GM19468 (cell line): ENCODE data around the gene ERI2.
"Not testable (repeated sequence)": the region's sequence is repeated elsewhere in the genome, so short reads cannot be mapped to it uniquely, and the experiment has no call there.

Source experiments
- ATAC-seq: cut with Tn5 transposase; IDR thresholded peaks from one replicate; pipeline ENCODE4 v1.9.1; 2021; ENCODE audit warnings: mild to moderate bottlenecking, moderate library complexity, moderate number of reproducible peaks; ENCODE audit not compliant: unreplicated experiment; ENCODE audit errors: extremely low read depth

The ERI2 gene

GRCh38 chr16:20818929-20819585 is 12.8 kb upstream of the ERI2 start:
- ATAC-seq = no peak

- ATAC-seq = no peak
Observed at GRCh38 chr16:20814784-20815183, 8.5 kb upstream of the ERI2 start.

DNA sequence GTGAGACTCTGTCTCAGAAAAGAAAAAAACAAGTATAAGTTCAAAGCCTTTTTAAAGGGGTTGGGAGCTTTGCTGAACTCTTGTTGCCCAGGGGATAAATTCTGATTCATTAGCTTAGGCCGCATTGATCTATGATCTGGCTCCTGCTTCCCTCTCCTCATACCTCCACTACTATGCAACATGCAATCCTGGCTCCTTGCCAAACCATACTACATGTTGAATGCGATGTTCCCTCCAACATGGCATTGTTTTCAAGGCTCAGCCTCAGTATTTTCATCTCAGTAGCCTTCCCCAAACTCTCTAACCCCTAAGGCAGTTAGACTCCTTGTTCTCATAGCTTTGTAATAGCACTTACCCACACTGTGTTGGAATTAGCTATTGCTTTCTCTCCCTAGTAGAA is 6.2 kb upstream of the ERI2 start:
- ATAC-seq = no peak

GRCh38 chr16:20811889-20812439 is 5.7 kb upstream of the ERI2 start:
- no peak for ATAC-seq

GRCh38 chr16:20807862-20808261 is 1.6 kb upstream of the ERI2 start:
- no peak for ATAC-seq

DNA sequence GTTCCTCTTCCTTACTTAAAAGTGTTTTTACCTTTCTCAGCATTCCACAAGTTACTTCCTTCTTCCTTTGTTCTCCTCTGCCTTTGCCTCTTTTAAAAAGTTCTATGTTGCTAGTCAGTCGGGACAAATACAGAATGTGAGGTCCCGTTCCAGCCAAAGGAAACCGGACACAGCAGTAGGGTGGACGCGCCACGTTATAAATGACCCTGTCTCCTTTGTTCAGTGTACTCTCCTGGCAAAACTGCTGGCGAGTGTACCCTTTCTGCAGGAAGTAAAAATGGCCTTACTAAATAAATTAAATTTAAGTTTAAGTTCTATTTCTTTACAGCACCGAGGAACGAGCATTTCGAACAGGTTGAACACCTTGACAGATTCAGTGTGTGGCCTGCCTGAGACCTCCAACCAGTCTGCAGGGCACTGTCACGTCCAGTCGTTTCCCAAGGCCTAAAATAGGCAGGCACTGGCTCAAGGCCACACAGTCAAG is 546 bp downstream of the ERI2 start:
- ATAC-seq = not testable (repeated sequence)

- no peak for ATAC-seq
Observed at GRCh38 chr16:20803561-20804214, 2.6 kb downstream of the ERI2 start.

- no peak for ATAC-seq
Observed at GRCh38 chr16:20803192-20803560, 3.1 kb downstream of the ERI2 start.

DNA sequence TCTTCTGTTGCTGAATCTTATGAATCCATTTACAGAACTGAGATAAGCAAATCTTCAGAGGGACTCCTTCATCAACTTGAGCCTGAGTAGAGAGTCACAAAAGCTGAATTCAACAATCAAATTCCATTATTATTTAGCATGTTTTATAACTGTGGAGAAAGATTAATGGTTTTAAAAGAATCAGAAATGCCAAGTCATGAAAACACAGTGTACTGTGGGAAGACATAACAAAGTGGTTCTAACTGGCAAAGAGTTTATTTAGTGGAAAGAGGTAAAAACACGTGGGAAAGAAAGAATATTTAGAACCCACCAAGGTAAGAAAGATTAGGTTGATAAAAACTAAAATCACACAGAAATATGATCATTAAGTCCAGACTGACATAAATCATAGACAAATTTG is 5.0 kb downstream of the ERI2 start:
- ATAC-seq = no peak

DNA sequence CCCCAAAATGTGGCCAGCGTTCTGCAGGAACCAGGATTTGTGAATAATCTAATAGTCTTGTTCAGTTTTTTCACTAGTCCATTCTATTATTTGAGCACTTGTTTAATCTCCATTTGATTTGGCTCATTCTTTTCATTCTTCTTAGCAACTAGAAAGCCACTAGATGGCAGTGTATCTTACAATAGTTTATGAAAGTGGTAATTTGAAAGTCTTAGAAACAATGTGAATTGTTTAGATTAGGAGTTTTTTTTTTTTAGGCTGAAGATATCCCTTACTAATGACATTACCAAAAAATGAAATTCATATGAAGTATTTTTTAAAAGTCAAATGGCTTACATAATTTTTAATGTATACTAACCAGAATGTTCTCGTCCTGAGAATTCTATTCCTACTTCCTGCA is 6.7 kb downstream of the ERI2 start:
- no peak for ATAC-seq

DNA sequence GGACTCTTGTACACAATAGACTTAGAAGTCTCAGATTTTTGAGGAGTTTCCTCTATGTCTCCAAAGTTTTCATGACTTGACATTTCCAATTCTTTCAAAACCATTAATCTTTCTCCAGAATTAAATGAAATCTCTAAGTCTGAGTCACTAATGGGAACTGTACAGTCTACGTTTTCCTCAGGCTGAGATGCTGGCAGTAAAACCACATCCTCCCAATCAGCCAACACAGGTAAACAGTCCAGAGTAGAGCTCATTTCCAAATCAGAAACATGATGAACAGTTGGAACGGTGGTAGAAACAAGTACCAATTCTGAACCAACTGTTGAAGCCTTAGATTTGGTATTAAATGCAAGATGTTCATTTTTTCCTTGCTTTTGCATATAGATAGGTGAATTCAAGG is 7.9 kb downstream of the ERI2 start:
- ATAC-seq = no peak

- ATAC-seq = no peak
Observed at GRCh38 chr16:20791923-20792612, 14.2 kb downstream of the ERI2 start.

DNA sequence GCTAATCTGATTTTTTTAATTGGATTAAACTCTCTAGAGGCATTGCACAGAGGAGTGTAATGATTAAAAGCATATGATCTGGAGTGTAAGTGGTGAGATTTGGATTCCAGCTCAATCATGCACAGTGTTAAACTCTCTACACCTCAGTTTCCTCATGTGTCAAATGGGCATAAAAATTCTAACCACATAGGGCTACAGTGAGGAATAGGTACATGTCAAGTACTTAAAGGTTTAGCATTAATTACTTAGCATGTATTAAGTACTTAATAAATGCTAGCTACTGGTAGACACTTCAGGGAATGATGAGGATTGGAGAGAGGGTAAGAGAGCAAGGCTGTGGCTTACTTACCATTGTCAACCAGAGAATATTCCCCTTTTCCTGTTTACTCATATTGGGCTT is 17.1 kb downstream of the ERI2 start:
- ATAC-seq = no peak

GRCh38 chr16:20784204-20784603 is 22.1 kb downstream of the ERI2 start:
- ATAC-seq = no peak

- ATAC-seq = no peak
Observed at GRCh38 chr16:20782470-20782869, 23.8 kb downstream of the ERI2 start.

DNA sequence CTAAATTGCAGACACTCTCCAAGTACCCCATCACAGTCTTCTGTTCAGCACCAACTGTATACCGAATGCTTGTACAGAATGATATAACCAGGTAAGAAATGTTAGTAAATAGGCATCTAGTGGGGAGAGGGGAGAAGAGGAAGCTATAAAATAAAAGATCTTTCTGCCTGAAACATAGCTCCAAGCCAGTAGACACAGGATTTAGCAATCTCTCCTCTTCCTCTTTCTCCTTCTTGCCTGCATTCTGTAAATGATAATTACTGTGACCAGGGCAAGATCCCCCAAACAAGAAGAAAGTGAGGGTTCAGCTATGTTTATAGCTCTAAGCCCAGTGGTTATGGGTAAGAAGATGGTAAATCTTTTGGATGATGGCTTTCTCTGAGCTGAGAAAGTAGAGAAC is 24.6 kb downstream of the ERI2 start:
- no peak for ATAC-seq

GRCh38 chr16:20774703-20775362 is 31.4 kb downstream of the ERI2 start:
- ATAC-seq = no peak

- ATAC-seq = no peak
Observed at GRCh38 chr16:20773679-20774078, 32.6 kb downstream of the ERI2 start.

GRCh38 chr16:20768818-20769217 is 37.5 kb downstream of the ERI2 start:
- ATAC-seq = no peak

- ATAC-seq = no peak
Observed at GRCh38 chr16:20768121-20768520, 38.2 kb downstream of the ERI2 start.

DNA sequence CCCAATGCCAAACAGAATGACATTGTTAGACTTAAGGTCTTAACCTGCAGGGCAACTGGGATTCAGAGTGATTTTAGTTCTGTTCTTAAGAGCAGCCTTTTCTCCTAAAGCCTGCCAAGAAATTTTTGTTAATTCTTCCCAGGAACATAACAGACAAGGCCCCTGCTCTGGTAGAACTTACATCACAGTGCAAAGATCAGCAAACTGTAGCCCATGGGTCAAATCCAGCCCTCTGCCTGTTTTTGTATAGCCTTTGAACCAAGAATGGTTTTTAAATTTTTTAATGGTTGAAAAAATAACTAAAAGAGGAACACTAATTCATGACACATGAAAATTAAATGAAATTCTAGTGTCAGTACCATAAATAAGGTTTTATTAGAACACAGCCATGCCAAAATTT is 38.7 kb downstream of the ERI2 start:
- no peak for ATAC-seq
